Spleen (tissue), 13 donors: ENCODE data around the gene ZNF146. TPM values are rescaled to one million over a fixed set of nuclear protein-coding genes. Genes with fewer than 3 reads are reported as not detected.
"Not testable (repeated sequence)": the region's sequence is repeated elsewhere in the genome, so short reads cannot be mapped to it uniquely, and the experiment has no call there.

Experiments
- DNase-seq: peaks from one replicate; pipeline ENCODE4 v3.0.0-alpha.2; 2020
- H3K27ac ChIP-seq, 8 donors: fragments of 200-600 bp; sonication (generic) in 7 of 8; 1 replicate in 4 of 8; 2 replicates in 4 of 8; pipeline versions ENCODE4 v1.5.0 to v1.8.0; 2016 to 2021; ENCODE audit warnings: inconsistent platforms in 4 of 8, mild to moderate bottlenecking in 4 of 8, moderate library complexity in 1 of 8
- H3K27me3 ChIP-seq, 7 donors: fragments of 200-600 bp; sonication (generic) in 6 of 7; replicated peaks in 1 of 7; 1 replicate in 4 of 7; 2 replicates in 3 of 7; pipeline versions ENCODE4 v1.5.0 to v1.8.0; 2016 to 2021; ENCODE audit warnings: inconsistent platforms in 3 of 7, mild to moderate bottlenecking in 1 of 7
- H3K36me3 ChIP-seq, 6 donors: fragments of 200-600 bp; sonication (generic) in 5 of 6; 1 replicate in 4 of 6; 2 replicates in 2 of 6; pipeline versions ENCODE4 v1.5.0 to v1.8.0; 2016 to 2021; ENCODE audit warnings: inconsistent platforms in 2 of 6
- H3K4me1 ChIP-seq, 6 donors: fragments of 200-600 bp; sonication (generic) in 5 of 6; 1 replicate in 3 of 6; 2 replicates in 3 of 6; pipeline versions ENCODE4 v1.5.0 to v1.8.0; 2016 to 2021; ENCODE audit warnings: inconsistent platforms in 3 of 6
- H3K4me3 ChIP-seq, 8 donors: fragments of 200-600 bp; sonication (generic) in 7 of 8; 1 replicate in 4 of 8; 2 replicates in 4 of 8; pipeline versions ENCODE4 v1.5.0 to v1.8.0; 2016 to 2021; ENCODE audit warnings: inconsistent platforms in 4 of 8, mild to moderate bottlenecking in 4 of 8, moderate library complexity in 2 of 8
- H3K9me3 ChIP-seq, 8 donors: fragments of 200-600 bp; sonication (generic) in 7 of 8; 1 replicate in 4 of 8; 2 replicates in 4 of 8; pipeline versions ENCODE4 v1.5.0 to v1.8.0; 2016 to 2021; ENCODE audit warnings: inconsistent platforms in 4 of 8
- CTCF ChIP-seq, 11 experiments: fragments of 200-600 bp in 7 of 11; fragments of 450-650 bp in 4 of 11; sonication (generic) in 4 of 11; IDR thresholded peaks in 8 of 11; conservative IDR thresholded peaks in 3 of 11; 1 replicate in 7 of 11; 2 replicates in 4 of 11; pipeline versions ENCODE4 v1.4.0 to v1.8.0; 2016 to 2021; ENCODE audit warnings: antibody characterized with exemption in 11 of 11, inconsistent platforms in 4 of 11, mild to moderate bottlenecking in 1 of 11
- POLR2A ChIP-seq, 3 donors: fragments of 450-650 bp; IDR thresholded peaks; one replicate each; pipeline ENCODE4 v1.5.1; 2017; ENCODE audit warnings: antibody characterized with exemption in 3 of 3, mild to moderate bottlenecking in 1 of 3
- POLR2AphosphoS5 ChIP-seq, 3 donors: sonication (generic); formaldehyde crosslinking; IDR thresholded peaks; one replicate each; pipeline ENCODE4 v1.5.1; 2017; ENCODE audit warnings: antibody characterized with exemption in 3 of 3
- WGBS, 5 donors: extraction: QIAGEN DNeasy Blood & Tissue Kit in 3 of 5; methylation state at CpG; one replicate each; pipeline versions ENCODE4 v1.1.5 to v1.1.7; 2013 to 2018; 5-methylcytosine and 5-hydroxymethylcytosine counted together
- intact Hi-C: fragments of 100-400 bp; cut with DNase I; formaldehyde crosslinking; loops from one replicate; pipeline ENCODE4 v1.15.0; 2023; ENCODE audit warnings: low total_unique reads
- long read RNA-seq, 2 donors: transcript quantifications; one replicate each; lab custom pipeline, GENCODE V29; 2026
- polyA plus RNA-seq, 3 donors: library from polyadenylated mRNA; stranded (reverse); fragments of 200-250 nt; gene quantifications; one replicate each; pipeline ENCODE4 v1.2.1, GENCODE V29; 2013
- total RNA-seq, 7 donors: library from RNA; depleted of rRNA in 3 of 7; stranded (reverse); fragments of >200 nt in 3 of 7; fragmentation: NEBNext Ultra II Directional in 4 of 7; extraction: Animal tissue kit (Norgen Biotek cat#: 25700) in 4 of 7; gene quantifications; one replicate each; pipeline versions ENCODE4 v1.1.0 to v1.2.1, GENCODE V29; 2016 to 2021
- donor health status: healthy with polysubstance abuse.
- donor health status: DM: no; HTN: no; CAD: no; lungs with moderate emphysema.
- donor health status: DM: no; HTN: no; CAD: no.
- donor health status: Bipolar disorder and iron deficiency.
- donor health status: healthy.
- donor health status: DM: no; HTN: no; CAD: no.
- donor health status: DM: yes; HTN: yes; CAD: no.

ZNF146 gene
- total RNA-seq (10 to 100 TPM; 43.6 to 66.3 (median 54.4) TPM), polyA plus RNA-seq (10 to 100 TPM; 19.1 to 27.0 (median 21.3) TPM)
- long read RNA-seq, donor 1, transcript ZNF146-201 (4 exons, 3,326 nt): major isoform, 12 of 15 reads
- long read RNA-seq, donor 1, partial matches to known transcripts: 0 of 15 reads
- long read RNA-seq, donor 1, other reads (novel, unspliced or antisense): 0 of 15 reads
- long read RNA-seq, donor 2, transcript ZNF146-201 (4 exons, 3,326 nt): major isoform, 11 of 30 reads
- long read RNA-seq, donor 2, transcript ZNF146-202 (3 exons, 3,780 nt): minor isoform, 6 of 30 reads
- long read RNA-seq, donor 2, partial matches to known transcripts: 9 of 30 reads
- long read RNA-seq, donor 2, other reads (novel, unspliced or antisense): 0 of 30 reads

- H3K36me3 ChIP-seq: peaks cover 0 to 17% (median 8%) of the 10 kb centered on the region in 6 donors
- H3K4me3 ChIP-seq: peak within 1 kb of the TSS; percentile 64 to 87 (median 73)
- peak in 9 of 11 experiments; percentile 27 to 73 (median 55) for TF ChIP-seq CTCF (IDR thresholded peaks at IDR 0.05 in 8 of 11, conservative IDR thresholded peaks at IDR 0.05 in 3 of 11)
- peak; percentile 89 to 94 (median 94) for TF ChIP-seq POLR2AphosphoS5 (IDR thresholded peaks at IDR 0.05)
- peak in 1 of 3 donors; percentile 24 for TF ChIP-seq POLR2A (IDR thresholded peaks at IDR 0.05)
- H3K27ac ChIP-seq: peak within 1 kb of the TSS; percentile 95 to 98 (median 97)
- H3K9me3 ChIP-seq: no peaks in the 10 kb centered on the region
- peak; percentile 99 for DNase-seq
- H3K27me3 ChIP-seq: no peaks in the 10 kb centered on the region
- H3K4me1 ChIP-seq: peaks cover 22 to 60% (median 47%) of the 10 kb centered on the region in 6 donors
- intact Hi-C loops: no loop called here
- 0 to 1% (median 0%) methylated on average over 51 to 73 of the region's 73 CpGs for WGBS, 5 donors
Observed at GRCh38 chr19:36214386-36215275, at the start of gene ZNF146, which contains the start of gene ZNF565. Gene ZNF146 (plus strand): TSS chr19:36215106. CDS start chr19:36236441, 21,335 bp downstream. Gene ZNF565 (minus strand): TSS chr19:36214665. CDS start chr19:36201985, 12,680 bp downstream.

- TF ChIP-seq POLR2A (IDR thresholded peaks at IDR 0.05): no peak
- TF ChIP-seq POLR2AphosphoS5 (IDR thresholded peaks at IDR 0.05): peak in 1 of 3 donors; percentile 23
- no peak for TF ChIP-seq CTCF (IDR thresholded peaks at IDR 0.05 in 8 of 11, conservative IDR thresholded peaks at IDR 0.05 in 3 of 11)
- WGBS, 5 donors: 58 to 73% (median 66%) methylated on average over 9 of the region's 9 CpGs
- Histone ChIP-seq H3K27me3 (no peaks in the 10 kb centered on the region), H3K9me3 (no peaks in the 10 kb centered on the region), H3K27ac (peak overlapping the region; percentile 27 to 85 (median 72)), H3K4me3 (no peak overlapping the region), H3K36me3 (peaks cover 0 to 28% (median 0%) of the 10 kb centered on the region in 6 donors), H3K4me1 (peaks cover 4 to 22% (median 9%) of the 10 kb centered on the region in 6 donors)
- DNase-seq: no peak
- intact Hi-C loops: loop anchor here (5.0 kb wide), 1 partner anchor 112 kb away; no protein-coding TSS in a partner anchor
Observed at GRCh38 chr19:36169084-36169760, 45.7 kb upstream of the ZNF146 start.

GRCh38 chr19:36172852-36173251, 42.1 kb upstream of the ZNF146 start:
- no peaks in the 10 kb centered on the region for H3K27me3 ChIP-seq
- H3K36me3 ChIP-seq: no peaks in the 10 kb centered on the region
- H3K4me3 ChIP-seq: no peak overlapping the region
- intact Hi-C loops: loop anchor here (5.0 kb wide), 1 partner anchor 46 kb away; no protein-coding TSS in a partner anchor
- WGBS, 5 donors: 87 to 96% (median 93%) methylated on average over 5 of the region's 5 CpGs
- no peak overlapping the region for H3K27ac ChIP-seq
- peak; percentile 17 for DNase-seq
- H3K9me3 ChIP-seq: no peaks in the 10 kb centered on the region
- TF ChIP-seq POLR2AphosphoS5 (IDR thresholded peaks at IDR 0.05) (no peak), CTCF (IDR thresholded peaks at IDR 0.05 in 8 of 11, conservative IDR thresholded peaks at IDR 0.05 in 3 of 11) (no peak), POLR2A (IDR thresholded peaks at IDR 0.05) (no peak)
- peaks cover 4 to 22% (median 9%) of the 10 kb centered on the region in 6 donors for H3K4me1 ChIP-seq

- not testable (repeated sequence) for H3K9me3 ChIP-seq, H3K36me3 ChIP-seq, DNase-seq, H3K4me3 ChIP-seq, H3K27ac ChIP-seq, H3K27me3 ChIP-seq
- WGBS, 5 donors: 80 to 93% (median 88%) methylated on average over 7 to 8 of the region's 8 CpGs
- H3K4me1 ChIP-seq: peaks cover 4 to 17% (median 8%) of the 10 kb centered on the region in 6 donors
- intact Hi-C loops: loop anchor here (5.0 kb wide), 1 partner anchor 47 kb away; no protein-coding TSS in a partner anchor
Observed at GRCh38 chr19:36173846-36174245, 41.1 kb upstream of the ZNF146 start.

- H3K4me1 ChIP-seq, H3K27ac ChIP-seq, intact Hi-C loops, H3K27me3 ChIP-seq, H3K4me3 ChIP-seq, H3K9me3 ChIP-seq, DNase-seq: not testable (repeated sequence)
- WGBS, 5 donors: 44 to 73% (median 62%) methylated on average over 2 of the region's 2 CpGs
- H3K36me3 ChIP-seq: peaks cover 0 to 20% (median 13%) of the 10 kb centered on the region in 6 donors
Observed at GRCh38 chr19:36179077-36179476, 35.8 kb upstream of the ZNF146 start.
